A549 (cell line): ENCODE measurements around the gene DCAF8. TPM values are rescaled to one million over a fixed set of nuclear protein-coding genes. Genes with fewer than 3 reads are reported as not detected.

Source experiments
- ATAC-seq, 2 experiments: fragments of 200-7000 bp in 1 of 2; fragments of >200 bp in 1 of 2; cut with Nextera tagmentation in 1 of 2; cut with Tn5 transposase in 1 of 2; 3 replicates each; pipeline versions ENCODE4 v1.8.0 to v1.9.1; 2018 to 2020; ENCODE audit warnings: mild to moderate bottlenecking in 1 of 2, moderate library complexity in 1 of 2
- CTCF ChIA-PET: fragments of 300-600 bp; sonication (Branson Sonifier 250); formaldehyde crosslinking; extraction: SDS; loops from one replicate; lab custom pipeline; 2021; ENCODE audit warnings: antibody characterized with exemption, inconsistent platforms; lab: Yijun Ruan, JAX
- POLR2A ChIA-PET: fragments of 350-600 bp; formaldehyde crosslinking; extraction: SDS; loops from one replicate; lab custom pipeline; 2021; ENCODE audit warnings: antibody characterized with exemption, inconsistent platforms; lab: Yijun Ruan, JAX
- DNase-seq, 2 experiments: peaks; one replicate each; pipeline versions ENCODE4 v3.0.0 to v3.0.0-alpha.2; 2011 to 2016; ENCODE audit warnings: low read depth in 1 of 2, low spot score in 1 of 2
- FAIRE-seq: peaks from 2 replicates; lab custom pipeline; 2011; peaks lifted over from hg19 to GRCh38; lab: Jason Lieb, UNC
- H3K27ac ChIP-seq, 2 experiments: fragments of >200 bp; sonication (Bioruptor Twin); formaldehyde crosslinking; 3 replicates each; pipeline ENCODE4 v1.5.1; 2016 to 2017
- H3K4me1 ChIP-seq: fragments of >200 bp; sonication (Bioruptor Twin); formaldehyde crosslinking; 3 replicates; pipeline ENCODE4 v1.6.1; 2016
- H3K4me2 ChIP-seq: fragments of >200 bp; sonication (Bioruptor Twin); formaldehyde crosslinking; 3 replicates; pipeline ENCODE4 v1.6.1; 2016
- H3K4me3 ChIP-seq: fragments of >200 bp; sonication (Bioruptor Twin); formaldehyde crosslinking; 3 replicates; pipeline ENCODE4 v1.5.1; 2016
- H3K9me3 ChIP-seq: fragments of >200 bp; sonication (Bioruptor Twin); formaldehyde crosslinking; 3 replicates; pipeline ENCODE4 v1.6.1; 2016
- BCL3 ChIP-seq: fragments of >200 bp; sonication (Bioruptor Twin); formaldehyde crosslinking; IDR thresholded peaks from 3 replicates; pipeline ENCODE4 v1.6.1; 2016
- BHLHE40 ChIP-seq: IDR thresholded peaks from 2 replicates; pipeline ENCODE4 v1.6.1; 2012; ENCODE audit warnings: low read depth, low read length, inconsistent platforms
- E2F6 ChIP-seq: IDR thresholded peaks from 2 replicates; pipeline ENCODE4 v1.6.1; 2012; ENCODE audit warnings: low read depth, borderline replicate concordance
- EHMT2 ChIP-seq: fragments of 200-600 bp; sonication (generic); IDR thresholded peaks from 2 replicates; pipeline ENCODE4 v1.6.1; 2016; ENCODE audit warnings: antibody characterized with exemption, low read depth, mild to moderate bottlenecking, moderate library complexity
- ESRRA ChIP-seq: fragments of 150-350 bp; IDR thresholded peaks from 2 replicates; pipeline ENCODE4 v1.6.1; 2014; ENCODE audit warnings: mild to moderate bottlenecking, low read length, borderline replicate concordance
- FOSL2 ChIP-seq, 2 experiments: fragments of 450-650 bp in 1 of 2; fragments of >200 bp in 1 of 2; sonication (Bioruptor Twin) in 1 of 2; formaldehyde crosslinking; IDR thresholded peaks; 2 replicates each; pipeline versions ENCODE4 v1.5.0 to v1.6.1; 2016 to 2020; ENCODE audit warnings: mild to moderate bottlenecking in 1 of 2, moderate library complexity in 1 of 2
- FOXS1 ChIP-seq: fragments of 250-450 bp; sonication (Bioruptor Pico); IDR thresholded peaks from 2 replicates; pipeline ENCODE4 v1.5.0; 2020; ENCODE audit warnings: mild to moderate bottlenecking, moderate library complexity
- HEYL ChIP-seq: fragments of 250-450 bp; sonication (Bioruptor Pico); IDR thresholded peaks from 2 replicates; pipeline ENCODE4 v1.8.0; 2021; ENCODE audit warnings: mild to moderate bottlenecking, moderate library complexity
- JUNB ChIP-seq: fragments of >200 bp; sonication (Bioruptor Twin); formaldehyde crosslinking; IDR thresholded peaks from 2 replicates; pipeline ENCODE4 v1.6.1; 2016
- RAD21 ChIP-seq, 2 experiments: fragments of >200 bp in 1 of 2; sonication (Bioruptor Twin) in 1 of 2; formaldehyde crosslinking in 1 of 2; IDR thresholded peaks in 1 of 2; conservative IDR thresholded peaks in 1 of 2; 2 replicates in 1 of 2; 3 replicates in 1 of 2; pipeline ENCODE4 v1.6.1; 2012 to 2018; ENCODE audit warnings: inconsistent platforms in 1 of 2
- RARB ChIP-seq: fragments of 250-450 bp; sonication (Bioruptor Pico); IDR thresholded peaks from 2 replicates; pipeline ENCODE4 v1.8.0; 2021; ENCODE audit warnings: mild to moderate bottlenecking, moderate library complexity
- RCOR1 ChIP-seq: fragments of 150-350 bp; IDR thresholded peaks from 2 replicates; pipeline ENCODE4 v1.6.1; 2014; ENCODE audit warnings: antibody characterized with exemption, low read length, low read depth
- TP53 ChIP-seq: fragments of 250-450 bp; sonication (Bioruptor Pico); IDR thresholded peaks from 2 replicates; pipeline ENCODE4 v1.5.0; 2021; ENCODE audit warnings: mild to moderate bottlenecking, moderate library complexity
- USF2 ChIP-seq: fragments of 450-650 bp; IDR thresholded peaks from 2 replicates; pipeline ENCODE4 v1.6.1; 2014; ENCODE audit warnings: antibody characterized with exemption
- ZC3H11A ChIP-seq: fragments of 450-650 bp; IDR thresholded peaks from 2 replicates; pipeline ENCODE4 v1.6.1; 2014; ENCODE audit warnings: antibody characterized with exemption, mild to moderate bottlenecking
- ZFP36 ChIP-seq: fragments of 450-650 bp; IDR thresholded peaks from 2 replicates; pipeline ENCODE4 v1.6.1; 2014; ENCODE audit warnings: borderline replicate concordance; ENCODE audit not compliant: partially characterized antibody
- ZNF302 ChIP-seq: fragments of 250-450 bp; sonication (Bioruptor Pico); IDR thresholded peaks from 2 replicates; pipeline ENCODE4 v1.9.0; 2021; ENCODE audit warnings: inconsistent platforms, mild to moderate bottlenecking, moderate library complexity
- ZSCAN20 ChIP-seq: fragments of 250-450 bp; sonication (Bioruptor Pico); IDR thresholded peaks from 2 replicates; pipeline ENCODE4 v1.8.0; 2022; ENCODE audit warnings: mild to moderate bottlenecking, moderate library complexity
- WGBS: methylation state at CpG from one replicate; pipeline ENCODE4 v1.1.6; 2017; ENCODE audit errors: missing lambda C conversion rate; 5-methylcytosine and 5-hydroxymethylcytosine counted together
- polyA plus RNA-seq, 4 experiments: library from polyadenylated mRNA; depleted of rRNA in 3 of 4; stranded (reverse); fragments of >200 nt; fragmentation: RNase III in 1 of 4; extraction: RNeasy Plus Mini Kit Qiagen cat#74134 plus additional on column Dnase treatment in 1 of 4; gene quantifications; 2 replicates in 3 of 4; 3 replicates in 1 of 4; pipeline ENCODE4 v1.2.3, GENCODE V29; 2011 to 2017
- TF ChIP-seq, protein P1 (sequence below): fragments of 200-600 bp; sonication (generic); IDR thresholded peaks from 2 replicates; pipeline ENCODE4 v1.6.1; 2016; ENCODE audit warnings: antibody characterized with exemption, mild to moderate bottlenecking, moderate library complexity
- TF ChIP-seq, protein P2 (sequence below): fragments of 150-350 bp; IDR thresholded peaks from 2 replicates; pipeline ENCODE4 v1.6.1; 2014; ENCODE audit warnings: low read depth, mild to moderate bottlenecking, low read length

Gene DCAF8
- polyA plus RNA-seq, 2 of the 4 experiments (the other 2 are of a cell fraction), result 69.8 to 113 TPM

DNA sequence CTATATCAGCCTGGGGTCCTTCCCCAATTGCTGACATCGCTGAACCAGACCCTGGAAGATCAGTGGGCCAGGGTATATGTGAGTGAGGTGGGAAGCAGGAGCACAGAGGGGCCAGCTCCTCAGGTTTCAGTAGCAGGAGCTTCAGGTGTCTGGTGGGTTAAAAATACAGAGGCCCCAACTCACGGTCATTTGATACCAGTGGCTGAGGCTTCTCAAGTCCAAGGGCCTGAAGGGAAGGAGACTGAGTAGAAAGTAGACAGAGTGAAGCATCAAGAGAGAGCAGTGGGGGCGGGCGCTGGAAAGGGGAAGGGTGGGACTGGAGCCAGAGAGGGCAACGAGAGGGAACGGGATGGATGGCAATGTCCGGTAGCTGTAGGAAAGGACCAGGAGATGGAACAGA is 74.0 kb downstream of the DCAF8 start:
- TF ChIP-seq RARB (no peak), EHMT2 (no peak), FOSL2 (IDR thresholded peaks at IDR 0.05) (no peak), FOSL2 (CRISPR knock-in tag; IDR thresholded peaks at IDR 0.05) (no peak), RAD21 (conservative IDR thresholded peaks at IDR 0.05 in 1 of 2, IDR thresholded peaks at IDR 0.05 in 1 of 2) (no peak), E2F6 (no peak), RCOR1 (no peak), JUNB (no peak)

GRCh38 chr1:160187407-160187806 is 74.9 kb downstream of the DCAF8 start:
- TF ChIP-seq HEYL (CRISPR knock-in tag) (no peak), FOSL2 (IDR thresholded peaks at IDR 0.05) (no peak), FOSL2 (CRISPR knock-in tag; IDR thresholded peaks at IDR 0.05) (no peak), EHMT2 (no peak), ESRRA (no peak), RCOR1 (no peak), ZC3H11A (no peak), FOXS1 (CRISPR knock-in tag) (no peak), ZFP36 (no peak), BCL3 (no peak), TP53 (CRISPR knock-in tag) (no peak), ZNF302 (CRISPR knock-in tag) (no peak), E2F6 (no peak), USF2 (no peak), BHLHE40 (no peak), ZSCAN20 (CRISPR knock-in tag) (no peak)
- TF ChIP-seq, protein P1, sequence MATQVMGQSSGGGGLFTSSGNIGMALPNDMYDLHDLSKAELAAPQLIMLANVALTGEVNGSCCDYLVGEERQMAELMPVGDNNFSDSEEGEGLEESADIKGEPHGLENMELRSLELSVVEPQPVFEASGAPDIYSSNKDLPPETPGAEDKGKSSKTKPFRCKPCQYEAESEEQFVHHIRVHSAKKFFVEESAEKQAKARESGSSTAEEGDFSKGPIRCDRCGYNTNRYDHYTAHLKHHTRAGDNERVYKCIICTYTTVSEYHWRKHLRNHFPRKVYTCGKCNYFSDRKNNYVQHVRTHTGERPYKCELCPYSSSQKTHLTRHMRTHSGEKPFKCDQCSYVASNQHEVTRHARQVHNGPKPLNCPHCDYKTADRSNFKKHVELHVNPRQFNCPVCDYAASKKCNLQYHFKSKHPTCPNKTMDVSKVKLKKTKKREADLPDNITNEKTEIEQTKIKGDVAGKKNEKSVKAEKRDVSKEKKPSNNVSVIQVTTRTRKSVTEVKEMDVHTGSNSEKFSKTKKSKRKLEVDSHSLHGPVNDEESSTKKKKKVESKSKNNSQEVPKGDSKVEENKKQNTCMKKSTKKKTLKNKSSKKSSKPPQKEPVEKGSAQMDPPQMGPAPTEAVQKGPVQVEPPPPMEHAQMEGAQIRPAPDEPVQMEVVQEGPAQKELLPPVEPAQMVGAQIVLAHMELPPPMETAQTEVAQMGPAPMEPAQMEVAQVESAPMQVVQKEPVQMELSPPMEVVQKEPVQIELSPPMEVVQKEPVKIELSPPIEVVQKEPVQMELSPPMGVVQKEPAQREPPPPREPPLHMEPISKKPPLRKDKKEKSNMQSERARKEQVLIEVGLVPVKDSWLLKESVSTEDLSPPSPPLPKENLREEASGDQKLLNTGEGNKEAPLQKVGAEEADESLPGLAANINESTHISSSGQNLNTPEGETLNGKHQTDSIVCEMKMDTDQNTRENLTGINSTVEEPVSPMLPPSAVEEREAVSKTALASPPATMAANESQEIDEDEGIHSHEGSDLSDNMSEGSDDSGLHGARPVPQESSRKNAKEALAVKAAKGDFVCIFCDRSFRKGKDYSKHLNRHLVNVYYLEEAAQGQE, result no peak
- TF ChIP-seq, protein P2, sequence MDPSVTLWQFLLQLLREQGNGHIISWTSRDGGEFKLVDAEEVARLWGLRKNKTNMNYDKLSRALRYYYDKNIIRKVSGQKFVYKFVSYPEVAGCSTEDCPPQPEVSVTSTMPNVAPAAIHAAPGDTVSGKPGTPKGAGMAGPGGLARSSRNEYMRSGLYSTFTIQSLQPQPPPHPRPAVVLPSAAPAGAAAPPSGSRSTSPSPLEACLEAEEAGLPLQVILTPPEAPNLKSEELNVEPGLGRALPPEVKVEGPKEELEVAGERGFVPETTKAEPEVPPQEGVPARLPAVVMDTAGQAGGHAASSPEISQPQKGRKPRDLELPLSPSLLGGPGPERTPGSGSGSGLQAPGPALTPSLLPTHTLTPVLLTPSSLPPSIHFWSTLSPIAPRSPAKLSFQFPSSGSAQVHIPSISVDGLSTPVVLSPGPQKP, result no peak
- TF ChIP-seq, all 56 proteins: peak for 0
- 41% methylated on average over 7 of the region's 7 CpGs for WGBS
- H3K4me3 ChIP-seq, result no peak overlapping the region
- H3K4me1 ChIP-seq, result peaks cover 10% of the 10 kb centered on the region; the same call in 2 of the 3 replicates
- POLR2A ChIA-PET, result no interaction called here
- ATAC-seq (no peak), FAIRE-seq (no peak), DNase-seq (no peak)
- no peaks in the 10 kb centered on the region for H3K9me3 ChIP-seq
- H3K27ac ChIP-seq, result no peak overlapping the region
- CTCF ChIA-PET, result interaction anchor here (1.2 to 6.7 kb wide), 4 partner anchors 22 to 103 kb away, joined by 3 to 69 read pairs (median 6); no protein-coding TSS in a partner anchor
- no peak overlapping the region for H3K4me2 ChIP-seq

More for the DNA sequence above, 74.0 kb downstream of the DCAF8 start:
- 75% methylated on average over 7 of the region's 7 CpGs for WGBS
- FAIRE-seq (no peak), DNase-seq (no peak), ATAC-seq (no peak)
- H3K27ac ChIP-seq, result no peak overlapping the region
- ChIA-PET POLR2A (no interaction called here), CTCF (interaction anchor here (1.4 to 6.7 kb wide), 4 partner anchors 31 to 103 kb away, joined by 4 to 86 read pairs (median 75); no protein-coding TSS in a partner anchor)
- H3K4me3 ChIP-seq, result no peak overlapping the region
- H3K4me1 ChIP-seq, result peaks cover 14% of the 10 kb centered on the region
- no peaks in the 10 kb centered on the region for H3K9me3 ChIP-seq
- no peak overlapping the region for H3K4me2 ChIP-seq
